Tongue (tissue), 2 donors: ENCODE data around the gene HAUS6. TPM values are rescaled to one million over a fixed set of nuclear protein-coding genes. Genes with fewer than 3 reads are reported as not detected.
"Not testable (repeated sequence)": the region's sequence is repeated elsewhere in the genome, so short reads cannot be mapped to it uniquely, and the experiment has no call there.

ENCODE experiments used
- DNase-seq: peaks from one replicate; pipeline ENCODE4 v3.0.0-alpha.2; 2015
- total RNA-seq: library from RNA; depleted of rRNA; stranded (reverse); fragments of >200 nt; gene quantifications from one replicate; pipeline ENCODE4 v1.2.3, GENCODE V29; 2014

HAUS6 gene
- total RNA-seq = 14.7 TPM

GRCh38 chr9:19102631-19103345, at the start of gene HAUS6:
Gene HAUS6 (minus strand): TSS chr9:19102904. CDS start chr9:19102651, 253 bp downstream.
- DNase-seq = peak; percentile 99

DNA sequence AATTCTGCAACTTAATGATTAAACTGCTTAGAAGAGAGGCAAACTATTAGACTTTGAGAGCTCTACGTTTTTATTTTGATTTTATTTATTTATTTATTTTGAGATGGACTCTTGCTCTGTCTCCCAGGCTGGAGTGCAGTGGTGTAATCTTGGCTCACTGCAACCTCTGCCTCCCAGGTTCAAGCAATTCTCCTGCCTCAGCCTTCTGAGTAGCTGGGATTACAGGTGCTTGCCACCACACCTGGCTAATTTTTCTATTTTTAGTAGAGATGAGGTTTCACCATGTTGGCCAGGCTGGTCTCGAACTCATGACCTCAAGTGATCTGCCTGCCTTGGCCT, 49.4 kb upstream of the HAUS6 start:
- DNase-seq = not testable (repeated sequence)

- DNase-seq = no peak
Observed at GRCh38 chr9:19151425-19152159, 48.9 kb upstream of the HAUS6 start.

- no peak for DNase-seq
Observed at GRCh38 chr9:19149230-19149629, 46.5 kb upstream of the HAUS6 start.

DNA sequence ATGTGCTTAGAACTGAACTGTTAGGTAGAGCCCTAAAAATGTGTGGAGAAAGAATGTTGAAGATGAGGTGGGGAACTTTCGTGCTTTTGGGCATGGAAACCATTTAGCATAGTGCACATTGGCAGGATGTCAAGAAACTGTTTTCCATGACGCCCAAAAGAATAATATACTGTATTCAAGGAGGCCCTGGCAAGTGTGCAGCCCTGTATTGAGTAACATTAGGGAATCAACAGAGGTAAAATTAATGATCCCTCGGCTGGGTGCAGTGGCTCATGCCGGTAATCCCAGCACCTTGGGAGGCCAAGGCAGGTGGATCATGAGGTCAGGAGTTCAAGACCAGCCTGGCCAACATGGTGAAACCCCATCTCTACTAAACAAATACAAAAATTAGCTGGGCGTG, 45.5 kb upstream of the HAUS6 start:
- DNase-seq = peak; percentile 59

DNA sequence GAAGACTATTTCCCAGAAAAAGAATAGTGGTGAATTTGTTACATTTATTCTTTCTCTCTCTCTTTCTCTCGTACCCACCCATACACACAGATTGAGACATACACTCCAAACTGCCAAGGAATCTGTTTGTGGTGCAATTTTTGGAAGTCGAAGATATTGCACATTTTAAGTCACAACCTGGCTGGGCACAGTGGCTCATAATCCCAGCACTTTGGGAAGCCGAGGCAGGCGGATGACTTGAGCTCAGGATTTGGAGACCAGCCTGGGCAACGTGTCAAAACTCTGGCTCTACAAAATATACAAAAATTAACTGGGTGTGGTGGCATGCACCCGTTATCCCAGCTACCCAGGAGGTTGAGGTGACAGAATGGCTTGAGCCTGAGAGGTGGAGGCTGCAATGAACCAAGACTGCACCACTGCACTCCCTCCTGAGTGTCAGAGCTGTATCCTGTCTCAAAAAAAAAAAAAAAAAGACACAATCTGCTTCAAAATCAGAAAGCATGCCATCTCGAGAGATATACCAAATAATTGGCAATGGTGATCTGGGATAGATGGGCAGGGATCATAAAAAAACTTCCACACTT, 43.8 kb upstream of the HAUS6 start:
- DNase-seq = no peak

- DNase-seq = no peak
Observed at GRCh38 chr9:19145881-19146280, 43.2 kb upstream of the HAUS6 start.

- no peak for DNase-seq
Observed at GRCh38 chr9:19140259-19140658, 37.6 kb upstream of the HAUS6 start.

DNA sequence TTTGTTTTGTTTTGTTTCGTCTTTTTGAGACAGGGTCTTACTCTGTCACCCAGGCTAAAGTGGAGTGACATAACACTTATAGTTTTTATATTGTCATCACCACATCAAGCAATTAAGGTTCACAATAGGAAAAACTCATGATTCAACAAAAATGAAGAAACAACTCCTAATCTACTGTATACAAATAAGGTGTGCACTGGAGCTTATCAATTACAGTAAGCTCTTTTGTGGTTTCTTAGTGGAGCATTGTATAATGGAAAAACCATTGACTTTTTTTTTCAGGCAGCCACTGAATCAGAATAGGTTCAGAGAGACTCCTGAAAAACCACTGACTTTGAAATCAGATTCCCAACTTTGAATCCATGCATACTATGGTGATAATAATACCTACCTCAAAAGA, 35.4 kb upstream of the HAUS6 start:
- no peak for DNase-seq

- no peak for DNase-seq
Observed at GRCh38 chr9:19137282-19137681, 34.6 kb upstream of the HAUS6 start.

GRCh38 chr9:19136129-19136528, 33.4 kb upstream of the HAUS6 start:
- DNase-seq = no peak

DNA sequence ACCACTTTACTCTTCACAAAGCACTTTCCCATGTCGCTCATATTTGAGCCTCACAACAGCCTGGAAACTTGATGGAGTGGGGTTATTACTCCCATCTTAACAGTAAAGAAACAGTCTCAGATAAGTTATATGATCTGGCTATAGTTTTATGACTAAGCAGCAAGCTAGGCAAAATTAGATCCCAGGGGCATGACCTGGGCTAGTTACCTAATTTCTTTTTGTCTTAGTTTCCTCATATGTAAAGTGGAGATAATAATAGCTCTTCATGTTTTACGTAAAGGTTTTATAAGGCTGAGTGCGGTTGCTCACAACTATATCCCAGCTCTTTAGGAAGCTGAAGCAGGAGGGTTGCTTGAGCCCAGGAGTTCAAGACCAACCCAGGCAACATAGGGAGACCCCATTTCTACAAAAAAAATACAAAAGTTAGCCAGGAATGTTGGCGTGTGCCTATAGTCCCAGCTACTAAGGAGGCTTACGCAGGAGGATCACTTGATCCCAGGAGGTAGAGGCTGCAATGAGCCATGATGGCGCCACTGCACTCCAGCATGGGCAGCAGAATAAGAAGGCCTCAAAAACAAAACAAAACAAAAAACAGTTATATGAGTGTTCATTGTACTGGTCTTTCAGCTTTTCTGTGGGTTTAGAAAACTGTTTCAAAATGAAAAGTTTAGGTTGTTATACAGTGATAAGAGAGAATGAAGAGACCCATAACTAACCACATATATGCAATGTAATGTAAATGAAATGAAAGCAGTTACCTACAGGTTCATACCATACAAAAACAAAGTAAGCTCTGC, 31.0 kb upstream of the HAUS6 start:
- no peak for DNase-seq

GRCh38 chr9:19130436-19130835, 27.7 kb upstream of the HAUS6 start:
- DNase-seq = peak; percentile 14

DNA sequence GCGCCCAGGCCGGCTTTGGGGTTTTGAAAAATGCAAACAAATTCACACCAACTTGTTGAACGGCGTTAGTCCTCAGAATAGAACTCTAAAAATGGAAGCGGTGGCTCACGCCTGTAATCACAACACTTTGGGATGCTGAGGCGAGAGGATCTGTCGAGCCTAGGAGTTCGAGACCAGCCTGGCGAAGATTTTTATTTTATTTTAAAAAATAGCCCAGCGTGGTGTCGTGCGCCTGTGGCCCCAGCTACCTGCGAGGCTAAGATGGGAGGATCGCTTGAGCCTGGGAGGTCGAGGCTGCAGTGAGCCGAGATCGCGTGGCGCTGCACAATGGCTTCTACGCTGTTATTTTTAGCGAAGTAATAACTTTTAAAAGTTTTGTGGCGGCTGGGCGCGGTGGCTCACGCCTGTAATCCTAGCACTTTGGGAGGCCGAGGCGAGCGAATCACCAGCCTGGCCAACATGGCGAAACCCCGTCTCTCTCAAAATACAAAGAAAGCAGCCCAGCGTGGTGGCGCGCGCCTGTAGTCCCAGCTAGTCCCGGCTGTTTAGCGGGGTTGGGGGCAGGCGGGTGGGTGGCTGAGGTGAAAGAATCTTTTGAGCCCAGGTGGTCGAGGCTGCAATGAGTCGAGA, 25.3 kb upstream of the HAUS6 start:
- DNase-seq = peak; percentile 50

- no peak for DNase-seq
Observed at GRCh38 chr9:19124430-19124793, 21.7 kb upstream of the HAUS6 start.

- no peak for DNase-seq
Observed at GRCh38 chr9:19122490-19123042, 19.9 kb upstream of the HAUS6 start.

DNA sequence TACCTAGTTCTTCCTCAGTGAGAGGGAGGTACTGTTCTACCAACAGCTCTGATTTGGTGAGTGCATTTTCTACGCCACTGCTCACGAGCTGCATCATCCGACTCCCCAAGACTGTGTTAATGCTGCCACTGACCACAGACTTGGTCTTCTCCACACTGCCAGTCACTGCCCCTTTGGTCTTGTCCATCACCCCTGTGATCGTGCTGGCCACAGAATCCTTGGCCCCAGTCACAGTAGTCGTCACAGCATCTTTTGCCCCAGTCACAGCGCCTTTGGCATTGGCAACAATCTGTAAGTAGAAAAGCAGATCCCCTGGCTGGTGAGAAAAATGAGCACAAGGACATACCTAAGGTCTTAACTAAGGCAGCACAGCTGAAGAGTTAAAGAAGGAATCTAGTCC, 18.2 kb upstream of the HAUS6 start:
- DNase-seq = no peak

GRCh38 chr9:19119801-19120440, 17.2 kb upstream of the HAUS6 start:
- no peak for DNase-seq

GRCh38 chr9:19119246-19119645, 16.5 kb upstream of the HAUS6 start:
- no peak for DNase-seq

DNA sequence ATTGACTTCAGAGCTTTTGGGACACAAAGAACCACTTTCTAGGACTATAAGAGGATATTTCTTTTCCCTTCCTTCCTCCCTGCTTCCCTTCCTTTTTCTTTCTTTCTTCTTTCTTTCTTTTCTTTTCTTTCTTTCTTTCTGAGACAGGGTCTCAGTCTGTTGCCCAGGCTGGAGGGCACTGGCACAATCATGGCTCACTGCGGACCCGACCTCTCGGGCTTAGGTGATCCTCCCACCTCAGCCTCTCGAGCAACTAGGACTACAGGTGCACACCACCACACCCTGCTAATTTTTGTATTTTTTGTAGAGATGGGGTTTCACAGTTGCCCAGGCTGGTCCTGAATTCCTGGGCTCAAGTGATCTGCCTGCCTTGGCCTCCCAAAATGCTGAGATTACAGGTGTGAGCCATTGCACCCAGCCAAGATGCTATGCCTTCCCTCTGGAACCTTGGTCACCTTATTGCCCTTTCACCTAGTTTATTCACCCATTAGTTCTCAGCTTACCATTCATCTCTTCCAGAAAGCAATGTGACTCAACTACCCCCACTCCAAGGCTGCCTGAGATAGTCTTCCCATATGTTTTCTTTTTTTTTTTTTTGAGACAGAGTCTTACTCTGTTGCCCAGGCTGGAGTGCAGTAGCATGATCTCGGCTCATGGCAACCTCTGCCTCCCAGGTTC, 14.5 kb upstream of the HAUS6 start:
- no peak for DNase-seq
